A673 (cell line): ENCODE measurements around the gene KANK4. TPM values are rescaled to one million over a fixed set of nuclear protein-coding genes. Genes with fewer than 3 reads are reported as not detected.
"Not testable (repeated sequence)": the region's sequence is repeated elsewhere in the genome, so short reads cannot be mapped to it uniquely, and the experiment has no call there.

Experiments
- BruUV-seq: library from RNA; stranded (reverse); fragments of 400-500 nt; replicated peaks from 2 replicates; lab custom pipeline; 2021; lab: Mats Ljungman, UMichigan
- CTCF ChIA-PET: fragments of 300-600 bp; sonication (Branson Sonifier 250); formaldehyde crosslinking; loops from one replicate; lab custom pipeline; 2022; ENCODE audit warnings: antibody characterized with exemption; lab: Charles Lee
- POLR2A ChIA-PET: fragments of 300-600 bp; sonication (Branson Sonifier 250); formaldehyde crosslinking; loops from one replicate; lab custom pipeline; 2022; ENCODE audit warnings: antibody characterized with exemption; ENCODE audit not compliant: low non-redundant PET; lab: Charles Lee
- DNase-seq: peaks from one replicate; pipeline ENCODE4 v3.0.0-alpha.2; 2015; ENCODE audit warnings: low spot score
- H3K27ac ChIP-seq: fragments of 200-600 bp; sonication (generic); 2 replicates; pipeline ENCODE4 v1.5.1; 2016; ENCODE audit warnings: mixed run types, low read depth, mild to moderate bottlenecking, mixed read lengths, antibody characterized with exemption, low read length; ENCODE audit not compliant: poor library complexity, severe bottlenecking
- H3K27me3 ChIP-seq: fragments of 200-600 bp; sonication (generic); replicated peaks from 2 replicates; pipeline ENCODE4 v1.6.1; 2017; ENCODE audit warnings: mixed run types, low read depth, mild to moderate bottlenecking, mixed read lengths, antibody characterized with exemption, low read length; ENCODE audit not compliant: insufficient read depth, poor library complexity
- H3K36me3 ChIP-seq: fragments of 200-600 bp; sonication (generic); 2 replicates; pipeline ENCODE4 v1.6.1; 2016; ENCODE audit warnings: mixed run types, mild to moderate bottlenecking, mixed read lengths, antibody characterized with exemption, low read length; ENCODE audit not compliant: insufficient read depth, poor library complexity, severe bottlenecking
- H3K4me1 ChIP-seq: fragments of 200-600 bp; sonication (generic); 2 replicates; pipeline ENCODE4 v1.6.1; 2017; ENCODE audit warnings: mixed run types, mild to moderate bottlenecking, mixed read lengths, antibody characterized with exemption, low read length; ENCODE audit not compliant: insufficient read depth, poor library complexity, severe bottlenecking
- H3K4me3 ChIP-seq: fragments of 200-600 bp; sonication (generic); 2 replicates; pipeline ENCODE4 v1.5.1; 2016; ENCODE audit warnings: low read depth, mixed run types, mild to moderate bottlenecking, mixed read lengths, low read length; ENCODE audit not compliant: poor library complexity, severe bottlenecking
- H3K9me3 ChIP-seq: fragments of 200-600 bp; sonication (generic); 2 replicates; pipeline ENCODE4 v1.6.1; 2016; ENCODE audit warnings: mixed run types, low read depth, mild to moderate bottlenecking, mixed read lengths, antibody characterized with exemption, low read length; ENCODE audit not compliant: poor library complexity, severe bottlenecking
- EZH2 ChIP-seq: fragments of 200-600 bp; sonication (generic); IDR thresholded peaks from 2 replicates; pipeline ENCODE4 v1.6.1; 2017; ENCODE audit warnings: borderline replicate concordance, low read depth, mild to moderate bottlenecking, mixed read lengths, antibody characterized with exemption, low read length; ENCODE audit not compliant: poor library complexity, severe bottlenecking
- intact Hi-C: fragments of 100-400 bp; cut with micrococcal nuclease; formaldehyde crosslinking; loops from one replicate; pipeline ENCODE4 v1.10.0; 2022; ENCODE audit not compliant: unreplicated experiment
- total RNA-seq: library from RNA; stranded (reverse); gene quantifications from 2 replicates; pipeline ENCODE4 v1.2.3, GENCODE V29; 2021
- TF ChIP-seq, protein P1 (sequence below): fragments of 300-800, 200-600 bp; sonication (generic); conservative IDR thresholded peaks from 2 replicates; pipeline ENCODE4 v1.5.1; 2017; ENCODE audit warnings: low read depth, mild to moderate bottlenecking, antibody characterized with exemption, low read length, moderate library complexity, mixed read lengths

The KANK4 gene
- total RNA-seq, 1 experiment from 2014 or later, result 0.24 TPM

DNA sequence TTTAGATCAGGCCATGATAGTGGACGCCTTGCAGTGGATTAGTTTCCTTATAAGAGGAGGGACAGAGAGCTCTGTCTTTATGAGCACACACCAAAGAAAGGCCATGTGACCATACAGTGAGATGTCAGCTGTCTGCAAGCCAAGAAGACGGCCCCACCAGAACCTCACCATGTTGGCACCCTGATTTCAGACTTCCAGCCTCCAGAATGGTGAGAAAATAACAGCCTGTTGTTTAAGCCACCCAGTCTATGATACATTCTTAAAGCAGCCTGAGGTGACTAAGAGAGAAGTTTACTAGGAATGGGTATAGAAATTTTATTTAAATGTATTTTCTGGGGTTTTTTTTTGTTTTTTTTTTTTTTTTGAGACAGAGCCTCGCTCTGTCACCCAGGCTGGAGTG is 95.1 kb downstream of the KANK4 start:
- Histone ChIP-seq H3K27ac (no peak overlapping the region), H3K27me3 (no peaks in the 10 kb centered on the region), H3K9me3 (no peaks in the 10 kb centered on the region), H3K4me1 (no peaks in the 10 kb centered on the region), H3K36me3 (no peaks in the 10 kb centered on the region), H3K4me3 (no peak overlapping the region)
- POLR2A ChIA-PET, result no interaction called here
- CTCF ChIA-PET, result no interaction called here
- intact Hi-C loops, result no loop called here
- no peak for TF ChIP-seq EZH2
- TF ChIP-seq, protein P1, sequence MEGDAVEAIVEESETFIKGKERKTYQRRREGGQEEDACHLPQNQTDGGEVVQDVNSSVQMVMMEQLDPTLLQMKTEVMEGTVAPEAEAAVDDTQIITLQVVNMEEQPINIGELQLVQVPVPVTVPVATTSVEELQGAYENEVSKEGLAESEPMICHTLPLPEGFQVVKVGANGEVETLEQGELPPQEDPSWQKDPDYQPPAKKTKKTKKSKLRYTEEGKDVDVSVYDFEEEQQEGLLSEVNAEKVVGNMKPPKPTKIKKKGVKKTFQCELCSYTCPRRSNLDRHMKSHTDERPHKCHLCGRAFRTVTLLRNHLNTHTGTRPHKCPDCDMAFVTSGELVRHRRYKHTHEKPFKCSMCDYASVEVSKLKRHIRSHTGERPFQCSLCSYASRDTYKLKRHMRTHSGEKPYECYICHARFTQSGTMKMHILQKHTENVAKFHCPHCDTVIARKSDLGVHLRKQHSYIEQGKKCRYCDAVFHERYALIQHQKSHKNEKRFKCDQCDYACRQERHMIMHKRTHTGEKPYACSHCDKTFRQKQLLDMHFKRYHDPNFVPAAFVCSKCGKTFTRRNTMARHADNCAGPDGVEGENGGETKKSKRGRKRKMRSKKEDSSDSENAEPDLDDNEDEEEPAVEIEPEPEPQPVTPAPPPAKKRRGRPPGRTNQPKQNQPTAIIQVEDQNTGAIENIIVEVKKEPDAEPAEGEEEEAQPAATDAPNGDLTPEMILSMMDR, result no peak
- no TSS peak for BruUV-seq
- no peak for DNase-seq

DNA sequence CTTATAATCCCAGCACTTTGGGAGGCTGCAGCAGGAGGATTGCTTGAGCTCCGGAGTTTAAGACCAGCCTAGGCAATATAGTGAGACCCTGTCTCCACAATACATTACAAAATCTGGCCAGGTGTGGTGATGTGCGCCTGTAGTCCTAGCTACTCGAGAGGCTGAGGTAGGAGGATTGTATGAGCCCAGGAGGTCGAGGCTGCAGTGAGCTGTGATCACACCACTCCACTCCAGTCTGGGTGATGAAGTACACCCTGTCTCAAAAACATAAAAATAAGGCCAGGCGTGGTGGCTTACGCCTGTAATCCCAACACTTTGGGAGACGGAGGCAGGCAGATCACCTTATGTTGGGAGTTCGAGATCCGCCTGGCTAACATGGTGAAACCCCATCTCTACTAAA is 96.9 kb downstream of the KANK4 start:
- H3K36me3 ChIP-seq, result no peaks in the 10 kb centered on the region
- no peaks in the 10 kb centered on the region for H3K27me3 ChIP-seq
- CTCF ChIA-PET, result no interaction called here
- POLR2A ChIA-PET, result no interaction called here
- no peak overlapping the region for H3K27ac ChIP-seq
- DNase-seq, result no peak
- intact Hi-C loops, result no loop called here
- no peak overlapping the region for H3K4me3 ChIP-seq
- BruUV-seq, result no TSS peak
- no peaks in the 10 kb centered on the region for H3K9me3 ChIP-seq
- H3K4me1 ChIP-seq, result no peaks in the 10 kb centered on the region
- TF ChIP-seq EZH2, result no peak
- TF ChIP-seq, protein P1, result no peak

DNA sequence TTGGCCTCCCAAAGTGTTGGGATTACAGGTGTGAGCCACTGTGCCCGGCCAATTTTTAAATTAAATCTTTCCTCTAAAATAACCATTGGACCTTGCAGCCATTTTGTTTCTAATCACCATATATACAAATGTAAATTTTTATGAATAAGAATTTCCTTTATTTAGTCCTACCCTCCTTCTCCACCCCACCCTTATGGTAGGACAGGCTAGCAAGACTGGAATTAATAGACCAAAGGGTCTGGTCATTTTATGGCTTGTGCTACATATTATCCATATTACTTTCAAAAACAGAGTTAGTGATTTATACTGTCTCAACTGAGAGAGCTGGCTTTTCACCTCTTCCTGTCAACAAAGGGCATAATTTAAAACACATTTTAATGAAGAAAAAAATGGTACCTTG is 98.1 kb downstream of the KANK4 start:
- no peak for DNase-seq
- ChIA-PET CTCF (interaction anchor here (0.6 kb wide), 1 partner anchor 65 kb away, joined by 3 read pairs; no protein-coding TSS in a partner anchor), POLR2A (no interaction called here)
- Histone ChIP-seq H3K4me1 (no peaks in the 10 kb centered on the region), H3K27ac (no peak overlapping the region), H3K27me3 (no peaks in the 10 kb centered on the region), H3K9me3 (no peaks in the 10 kb centered on the region), H3K36me3 (no peaks in the 10 kb centered on the region), H3K4me3 (no peak overlapping the region)
- intact Hi-C loops, result no loop called here
- TF ChIP-seq EZH2, result no peak
- TF ChIP-seq, protein P1, result no peak
- BruUV-seq, result no TSS peak

GRCh38 chr1:62220456-62220855 is 98.8 kb downstream of the KANK4 start:
- BruUV-seq, CTCF ChIA-PET, DNase-seq, H3K36me3 ChIP-seq, H3K9me3 ChIP-seq, H3K4me3 ChIP-seq, intact Hi-C loops, POLR2A ChIA-PET, H3K4me1 ChIP-seq, H3K27me3 ChIP-seq, H3K27ac ChIP-seq: not testable (repeated sequence)
